ENCODE results near the gene COX6B2. TPM values are rescaled to one million over a fixed set of nuclear protein-coding genes. Genes with fewer than 3 reads are reported as not detected.
"Not testable (repeated sequence)": the region's sequence is repeated elsewhere in the genome, so short reads cannot be mapped to it uniquely, and the experiment has no call there.

Gene COX6B2
- total RNA-seq, result not detected in 2 replicates

- DNase-seq (ENCODE audit: low read depth, low spot score), result no peak
These were observed at the start of gene COX6B2 for GRCh38 chr19:55354698-55355212. COX6B2 (minus strand) TSS chr19:55354719; CDS start chr19:55354521, 198 bp downstream.

- no peak for DNase-seq (ENCODE audit: low read depth, low spot score)
These were observed 48.0 kb upstream of the COX6B2 start for GRCh38 chr19:55402509-55402908.

- not testable (repeated sequence) for DNase-seq (ENCODE audit: low read depth, low spot score)
These were observed 46.9 kb upstream of the COX6B2 start for GRCh38 chr19:55401390-55401789.

- DNase-seq (ENCODE audit: low read depth, low spot score), result no peak
These were observed 46.0 kb upstream of the COX6B2 start for GRCh38 chr19:55400281-55401087.

- DNase-seq (ENCODE audit: low read depth, low spot score), result no peak
These were observed 43.8 kb upstream of the COX6B2 start for GRCh38 chr19:55398200-55398925.

- no peak for DNase-seq (ENCODE audit: low read depth, low spot score)
These were observed 38.6 kb upstream of the COX6B2 start for GRCh38 chr19:55392820-55393761.

GRCh38 chr19:55391702-55392615 lies 37.4 kb upstream of the COX6B2 start:
- no peak for DNase-seq (ENCODE audit: low read depth, low spot score)

GRCh38 chr19:55391191-55391670 lies 36.7 kb upstream of the COX6B2 start:
- no peak for DNase-seq (ENCODE audit: low read depth, low spot score)

GRCh38 chr19:55390461-55390880 lies 36.0 kb upstream of the COX6B2 start:
- DNase-seq (ENCODE audit: low read depth, low spot score), result no peak

- DNase-seq (ENCODE audit: low read depth, low spot score), result no peak
These were observed 35.1 kb upstream of the COX6B2 start for GRCh38 chr19:55389386-55390317.

GRCh38 chr19:55387736-55388497 lies 33.4 kb upstream of the COX6B2 start:
- no peak for DNase-seq (ENCODE audit: low read depth, low spot score)

GRCh38 chr19:55386493-55386971 lies 32.0 kb upstream of the COX6B2 start:
- no peak for DNase-seq (ENCODE audit: low read depth, low spot score)

GRCh38 chr19:55385724-55386492 lies 31.4 kb upstream of the COX6B2 start, which contains the start of gene RPL28:
RPL28 (plus strand) TSS chr19:55385932; CDS start chr19:55386358, 426 bp downstream.
- DNase-seq (ENCODE audit: low read depth, low spot score), result peak; percentile 90

GRCh38 chr19:55384920-55385723 lies 30.6 kb upstream of the COX6B2 start:
- DNase-seq (ENCODE audit: low read depth, low spot score), result peak; percentile 63

- DNase-seq (ENCODE audit: low read depth, low spot score), result no peak
These were observed 29.8 kb upstream of the COX6B2 start, which contains the start of gene TMEM238 for GRCh38 chr19:55384131-55384919. TMEM238 (minus strand) TSS chr19:55384292; CDS start chr19:55384259, 33 bp downstream.
